ENCODE measurements around the gene MYO7A.

MYO7A gene

DNA sequence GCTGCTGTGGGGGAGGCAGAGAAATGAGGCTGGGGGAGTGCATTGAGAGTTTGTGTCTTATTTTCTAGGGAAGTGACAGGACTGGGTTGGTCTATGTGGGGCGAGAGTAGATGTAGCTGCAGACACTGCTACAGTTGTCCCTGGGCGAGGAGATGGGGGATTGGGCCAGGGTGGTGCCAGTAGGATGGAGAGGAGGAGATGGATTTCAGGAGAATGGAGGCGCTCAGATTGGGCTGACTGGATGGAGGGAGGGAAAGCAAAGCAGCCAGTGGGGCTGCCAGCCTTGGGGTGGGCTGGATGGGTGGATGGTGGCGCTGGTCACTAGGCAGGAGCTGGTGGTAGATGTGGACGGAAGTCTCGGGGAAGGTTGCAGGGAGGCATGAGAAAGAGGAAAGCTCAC, 16.1 kb upstream of the MYO7A start:
- no peak for DNase-seq (ENCODE audit: low spot score)

DNA sequence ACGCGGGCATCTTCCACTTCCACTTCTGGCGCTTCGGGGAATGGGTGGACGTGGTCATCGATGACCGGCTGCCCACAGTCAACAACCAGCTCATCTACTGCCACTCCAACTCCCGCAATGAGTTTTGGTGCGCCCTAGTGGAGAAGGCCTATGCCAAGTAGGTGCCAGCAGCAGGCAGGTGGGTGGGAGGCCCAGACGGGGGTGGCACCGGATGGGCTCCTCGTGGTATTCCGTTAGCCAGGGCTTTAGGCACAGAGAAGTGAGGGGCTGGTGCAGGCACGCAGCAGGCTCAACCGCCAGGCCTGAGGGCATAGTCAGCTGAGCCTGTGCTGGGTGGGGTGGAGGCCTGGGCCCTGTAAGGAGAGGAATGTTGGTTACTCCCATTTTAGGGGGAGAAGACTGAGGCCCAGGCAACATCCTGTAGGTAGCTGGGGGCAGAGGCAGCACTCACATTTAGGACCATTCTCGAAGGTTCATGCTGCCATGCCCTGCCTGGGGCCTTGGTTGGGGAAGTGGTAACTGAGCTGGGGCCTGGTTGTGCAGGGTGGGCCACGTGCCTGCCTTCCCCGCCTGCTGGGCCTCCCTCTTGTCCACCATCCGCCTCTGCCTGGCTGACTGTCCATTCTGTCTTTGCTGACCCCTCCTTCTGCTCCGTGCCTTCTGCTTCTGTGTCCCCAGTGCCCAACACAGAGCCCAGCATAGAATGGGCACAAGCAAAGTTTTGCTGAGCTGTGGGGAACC, 15.2 kb upstream of the MYO7A start:
- no peak for DNase-seq (ENCODE audit: low spot score)

DNA sequence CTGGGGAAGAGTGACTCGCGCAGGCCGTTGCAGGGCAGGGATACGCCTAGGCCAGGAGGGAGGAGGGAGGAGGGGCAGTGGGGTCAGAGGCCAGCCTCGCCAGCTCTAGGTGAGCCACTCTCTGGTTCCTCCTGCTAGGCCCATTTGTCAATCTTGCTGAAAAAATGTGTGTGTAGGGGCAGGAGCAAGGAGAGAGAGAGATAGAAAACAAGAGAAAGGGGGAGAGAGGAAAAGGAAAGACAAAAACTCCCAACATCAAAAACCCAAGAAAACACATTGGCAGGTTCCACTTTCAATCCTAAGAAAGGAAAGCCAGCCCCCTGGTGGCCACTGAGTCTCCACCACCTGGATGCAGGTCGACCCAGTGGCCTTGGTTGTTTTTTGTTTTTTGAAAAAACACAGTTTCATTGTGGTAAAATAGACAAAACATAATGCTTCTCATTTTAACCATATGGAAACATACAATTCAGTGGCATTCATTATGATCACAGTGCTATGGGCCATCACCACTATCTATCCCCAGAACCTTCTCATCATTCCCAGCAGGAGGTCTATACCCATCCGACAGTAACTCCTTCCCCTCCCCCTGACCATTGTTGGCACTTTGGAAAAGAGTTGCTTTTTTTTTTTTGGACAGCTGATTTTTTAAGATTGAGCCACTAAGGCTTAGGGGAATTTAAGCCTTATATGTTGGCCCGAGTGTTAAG, 14.5 kb upstream of the MYO7A start:
- DNase-seq (ENCODE audit: low spot score) = no peak

DNA sequence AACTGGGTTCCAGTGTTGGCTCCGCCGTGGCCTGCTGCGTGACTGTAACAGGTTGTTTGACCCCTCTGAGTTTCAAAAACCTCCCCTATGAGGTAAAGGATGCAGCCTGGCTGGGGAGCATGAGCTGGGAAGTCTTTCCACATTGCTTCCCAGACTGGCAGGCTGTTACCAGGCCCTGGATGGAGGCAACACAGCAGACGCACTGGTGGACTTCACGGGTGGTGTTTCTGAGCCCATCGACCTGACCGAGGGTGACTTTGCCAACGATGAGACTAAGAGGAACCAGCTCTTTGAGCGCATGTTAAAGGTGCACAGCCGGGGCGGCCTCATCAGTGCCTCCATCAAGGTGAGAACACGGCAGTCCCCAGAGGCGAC, 14.0 kb upstream of the MYO7A start:
- DNase-seq (ENCODE audit: low spot score) = no peak

DNA sequence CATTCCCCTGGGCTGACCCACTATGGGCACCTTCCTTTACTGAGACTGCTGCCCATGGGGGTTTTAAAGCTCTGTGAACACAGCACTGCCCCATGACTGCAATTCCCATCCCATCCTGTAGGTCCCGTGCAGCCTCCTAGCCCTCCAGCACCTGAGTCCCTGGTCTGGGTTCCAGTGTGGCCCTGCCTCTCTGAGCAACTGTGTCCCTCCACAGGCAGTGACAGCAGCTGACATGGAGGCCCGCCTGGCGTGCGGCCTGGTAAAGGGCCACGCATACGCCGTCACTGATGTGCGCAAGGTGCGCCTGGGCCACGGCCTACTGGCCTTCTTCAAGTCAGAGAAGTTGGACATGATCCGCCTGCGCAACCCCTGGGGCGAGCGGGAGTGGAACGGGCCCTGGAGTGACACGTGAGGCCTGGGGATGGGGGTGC, 12.8 kb upstream of the MYO7A start:
- no peak for DNase-seq (ENCODE audit: low spot score)

DNA sequence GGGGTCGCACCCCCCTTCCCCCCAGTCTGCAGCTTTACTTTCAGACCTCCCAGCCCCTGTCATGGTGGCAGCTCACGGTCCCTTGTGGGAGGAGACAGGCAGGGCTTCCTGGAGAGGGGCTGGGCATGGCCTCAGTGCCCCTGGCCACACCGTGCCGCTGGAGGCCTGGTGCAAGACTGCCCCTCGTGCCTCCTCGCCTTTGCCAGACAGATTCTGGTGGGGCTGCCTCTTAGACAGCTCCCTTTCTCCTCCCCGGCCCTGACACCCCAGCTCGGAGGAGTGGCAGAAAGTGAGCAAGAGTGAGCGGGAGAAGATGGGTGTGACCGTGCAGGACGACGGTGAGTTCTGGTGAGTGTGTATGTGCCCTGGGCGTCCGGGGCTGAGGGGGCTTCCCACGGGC, 12.1 kb upstream of the MYO7A start:
- DNase-seq (ENCODE audit: low spot score) = no peak

DNA sequence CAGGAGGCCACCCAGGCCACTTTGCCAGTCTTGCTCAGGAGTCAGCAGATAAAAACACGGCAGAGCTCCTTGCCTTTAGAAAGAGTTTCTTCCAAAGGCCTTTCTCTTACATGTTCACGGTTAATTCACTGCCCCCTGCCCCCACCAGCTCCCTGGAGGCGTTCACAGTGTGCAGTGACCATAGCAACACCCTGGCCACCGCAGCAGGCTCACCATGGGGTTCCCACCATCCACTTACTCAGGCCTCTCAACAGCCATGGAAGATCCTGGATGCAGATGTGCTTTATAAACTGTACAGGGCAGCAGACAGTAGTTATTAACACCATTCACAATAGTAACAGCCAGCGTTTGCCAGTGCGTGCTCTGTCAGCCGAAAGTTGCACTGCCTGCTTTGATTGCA, 10.6 kb upstream of the MYO7A start:
- no peak for DNase-seq (ENCODE audit: low spot score)

DNA sequence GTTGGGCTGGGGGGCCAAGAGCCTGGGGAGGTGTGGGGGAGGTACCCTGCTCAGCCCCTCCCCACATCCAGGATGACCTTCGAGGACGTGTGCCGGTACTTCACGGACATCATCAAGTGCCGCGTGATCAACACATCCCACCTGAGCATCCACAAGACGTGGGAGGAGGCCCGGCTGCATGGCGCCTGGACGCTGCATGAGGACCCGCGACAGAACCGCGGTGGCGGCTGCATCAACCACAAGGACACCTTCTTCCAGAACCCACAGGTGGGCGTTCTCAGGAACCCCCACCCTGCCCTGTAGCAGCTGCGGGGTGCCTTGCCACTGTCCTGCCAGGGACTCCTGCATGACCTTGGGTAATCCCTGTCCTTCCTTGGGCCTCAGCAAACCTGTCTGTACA, 10.0 kb upstream of the MYO7A start:
- no peak for DNase-seq (ENCODE audit: low spot score)

DNA sequence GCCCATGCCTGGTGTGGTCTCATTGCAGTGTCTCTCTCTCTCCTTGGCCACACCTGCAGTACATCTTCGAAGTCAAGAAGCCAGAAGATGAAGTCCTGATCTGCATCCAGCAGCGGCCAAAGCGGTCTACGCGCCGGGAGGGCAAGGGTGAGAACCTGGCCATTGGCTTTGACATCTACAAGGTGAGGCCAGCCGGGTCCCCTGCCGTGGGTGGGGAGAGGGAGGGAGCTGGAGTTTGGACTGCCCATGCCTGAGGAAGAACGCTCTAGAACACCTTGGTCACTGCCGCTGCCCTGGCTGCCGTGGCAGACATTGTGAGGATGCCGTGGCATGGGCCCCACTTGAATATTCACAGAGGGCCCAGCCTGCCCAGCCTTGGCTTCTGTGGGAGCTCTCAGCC, 9.1 kb upstream of the MYO7A start:
- no peak for DNase-seq (ENCODE audit: low spot score)

DNA sequence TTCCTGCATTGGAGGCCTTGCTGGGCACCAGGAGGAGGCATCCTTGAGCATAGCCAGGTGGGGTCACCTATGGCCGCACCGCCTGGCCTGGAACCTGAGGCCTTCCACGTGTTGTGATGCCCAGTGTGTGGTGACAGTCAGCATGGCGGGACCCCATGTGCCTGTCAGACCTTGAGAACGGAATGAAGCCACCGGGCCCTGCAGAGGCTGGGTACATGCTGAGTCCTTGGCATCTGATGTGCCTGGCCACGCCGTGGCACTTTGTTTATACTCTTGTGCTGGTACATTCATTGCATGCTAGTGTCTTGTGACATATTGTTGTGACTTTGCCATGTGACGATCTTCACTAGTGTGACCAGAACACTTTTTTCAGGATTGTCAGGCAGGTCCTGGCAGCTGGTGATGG, 8.5 kb upstream of the MYO7A start:
- DNase-seq (ENCODE audit: low spot score) = no peak

DNA sequence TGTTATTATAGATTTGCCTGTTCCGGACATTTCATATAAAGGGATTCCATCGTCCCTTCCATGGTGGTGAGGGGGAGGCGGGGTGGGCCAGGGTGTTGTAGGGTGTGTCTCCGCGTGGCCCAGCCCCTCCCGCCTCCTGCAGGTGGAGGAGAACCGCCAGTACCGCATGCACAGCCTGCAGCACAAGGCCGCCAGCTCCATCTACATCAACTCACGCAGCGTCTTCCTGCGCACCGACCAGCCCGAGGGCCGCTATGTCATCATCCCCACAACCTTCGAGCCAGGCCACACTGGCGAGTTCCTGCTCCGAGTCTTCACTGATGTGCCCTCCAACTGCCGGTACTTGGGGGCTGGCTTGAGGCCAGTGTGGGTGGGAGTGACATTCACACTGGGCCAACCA, 7.5 kb upstream of the MYO7A start:
- no peak for DNase-seq (ENCODE audit: low spot score)

DNA sequence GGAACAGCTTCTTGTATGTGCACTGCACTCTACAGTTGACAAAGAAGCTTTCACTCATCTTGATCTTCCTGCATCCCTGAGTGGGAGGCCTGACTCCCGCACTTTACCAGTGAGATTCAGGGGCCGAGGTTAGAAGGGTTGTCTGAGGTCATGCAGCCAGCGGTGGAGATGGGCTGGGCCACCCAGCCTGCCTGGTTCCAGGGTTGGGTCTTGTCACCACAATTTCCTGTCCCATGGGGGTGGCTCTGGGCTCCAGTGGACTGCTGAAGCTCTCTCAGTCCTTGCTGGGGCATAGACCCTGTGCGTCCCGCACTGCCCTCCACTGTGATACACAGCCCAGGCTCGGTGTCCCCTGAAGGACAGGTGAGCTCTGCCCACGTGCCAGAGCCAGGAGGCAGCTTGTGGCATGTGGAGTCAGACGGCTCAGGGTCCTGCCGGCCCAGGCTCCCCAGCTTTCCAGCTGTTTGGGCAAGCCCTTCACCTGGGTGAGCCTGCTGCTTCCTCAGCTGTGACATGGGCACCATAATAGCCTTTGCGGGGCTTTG, 6.9 kb upstream of the MYO7A start:
- no peak for DNase-seq (ENCODE audit: low spot score)

DNA sequence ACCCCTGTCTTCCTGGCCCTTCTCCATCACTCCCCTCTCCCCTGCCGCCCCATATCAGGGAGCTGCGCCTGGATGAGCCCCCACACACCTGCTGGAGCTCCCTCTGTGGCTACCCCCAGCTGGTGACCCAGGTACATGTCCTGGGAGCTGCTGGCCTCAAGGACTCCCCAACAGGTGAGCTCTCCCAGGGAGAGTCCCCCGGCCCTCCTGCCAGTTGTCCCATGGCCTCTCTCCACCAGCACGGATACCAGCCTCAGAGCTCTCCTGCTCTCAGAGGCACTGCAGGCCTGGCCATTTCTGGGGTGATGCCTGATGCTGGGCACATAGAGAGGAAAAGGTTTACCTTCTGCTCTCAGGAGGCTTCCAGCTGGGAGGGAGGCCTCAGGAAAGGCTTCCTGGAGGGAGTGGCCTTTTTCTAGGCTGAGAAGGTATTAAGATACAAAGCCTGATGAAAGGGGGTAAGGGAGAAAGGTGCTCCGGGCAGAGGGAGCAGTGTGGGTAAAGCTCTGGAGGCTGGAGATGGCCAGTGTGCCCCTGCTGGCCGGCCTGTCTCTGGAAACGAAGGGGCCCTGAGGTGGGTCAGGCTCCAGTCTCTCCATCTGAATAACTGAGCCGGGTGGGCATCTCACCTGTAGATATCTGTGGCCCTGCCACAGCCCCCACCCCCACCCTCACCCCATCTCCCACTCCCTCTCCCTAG, 6.0 kb upstream of the MYO7A start:
- DNase-seq (ENCODE audit: low spot score) = no peak

DNA sequence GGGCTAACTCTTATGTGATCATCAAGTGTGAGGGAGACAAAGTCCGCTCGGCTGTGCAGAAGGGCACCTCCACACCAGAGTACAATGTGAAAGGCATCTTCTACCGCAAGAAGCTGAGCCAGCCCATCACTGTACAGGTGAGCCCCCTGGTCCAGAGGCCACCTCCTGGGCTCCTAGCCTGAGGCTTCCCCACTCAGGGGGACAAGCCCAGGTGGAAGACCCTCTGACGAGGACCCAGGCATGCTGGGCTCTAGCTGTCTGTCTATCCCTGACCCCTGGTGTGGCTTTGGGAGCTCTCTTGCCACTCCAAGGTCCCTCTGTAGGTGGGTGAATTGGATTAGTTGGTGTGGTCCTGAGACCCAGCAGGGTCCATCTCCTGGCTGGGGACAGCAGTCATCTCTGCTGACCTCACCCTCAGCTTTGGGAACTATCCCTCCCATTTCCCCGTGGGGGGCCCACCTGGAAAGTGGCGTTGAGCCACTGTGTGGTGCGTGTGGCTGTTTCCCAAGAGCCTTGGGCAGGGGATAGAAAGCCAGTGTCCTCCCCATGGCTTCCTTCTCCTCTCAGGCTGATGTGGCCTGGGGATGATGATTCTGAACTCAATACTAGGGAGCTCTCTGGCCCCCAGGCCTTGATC, 5.4 kb upstream of the MYO7A start:
- DNase-seq (ENCODE audit: low spot score) = no peak

DNA sequence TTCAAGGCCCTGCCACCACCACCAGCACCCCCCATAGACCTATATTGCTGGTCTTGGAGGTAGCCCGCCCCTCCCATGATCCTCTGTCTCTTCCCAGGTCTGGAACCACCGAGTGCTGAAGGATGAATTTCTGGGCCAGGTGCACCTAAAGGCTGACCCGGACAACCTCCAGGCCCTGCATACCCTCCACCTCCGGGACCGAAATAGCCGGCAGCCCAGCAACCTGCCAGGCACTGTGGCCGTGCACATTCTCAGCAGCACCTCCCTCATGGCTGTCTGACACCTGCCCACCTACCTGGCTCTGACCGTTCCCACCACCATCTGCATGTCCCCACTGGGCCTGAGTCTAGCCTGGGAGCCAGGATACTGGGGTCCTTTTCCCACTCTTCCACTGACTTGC, 4.5 kb upstream of the MYO7A start:
- DNase-seq (ENCODE audit: low spot score) = no peak

DNA sequence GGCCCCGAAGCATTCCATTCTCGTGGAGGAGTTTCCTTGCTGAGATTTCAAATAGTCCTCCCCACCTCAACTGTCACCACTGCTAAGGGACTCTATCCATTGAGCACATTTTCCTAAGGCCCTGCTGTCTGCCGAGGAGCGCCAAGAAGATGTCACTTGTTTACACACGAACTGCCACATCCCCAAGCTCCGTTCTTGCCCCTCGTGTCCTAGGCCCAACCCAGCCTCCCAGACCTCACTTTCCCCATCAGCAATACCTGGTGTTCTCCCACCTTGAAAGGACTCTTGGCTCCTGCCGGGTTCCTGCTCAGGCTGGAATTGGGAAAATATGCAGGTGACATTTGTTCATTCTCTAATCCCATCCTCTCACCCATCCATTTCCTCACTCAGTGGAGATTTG, 4.0 kb upstream of the MYO7A start:
- no peak for DNase-seq (ENCODE audit: low spot score)

DNA sequence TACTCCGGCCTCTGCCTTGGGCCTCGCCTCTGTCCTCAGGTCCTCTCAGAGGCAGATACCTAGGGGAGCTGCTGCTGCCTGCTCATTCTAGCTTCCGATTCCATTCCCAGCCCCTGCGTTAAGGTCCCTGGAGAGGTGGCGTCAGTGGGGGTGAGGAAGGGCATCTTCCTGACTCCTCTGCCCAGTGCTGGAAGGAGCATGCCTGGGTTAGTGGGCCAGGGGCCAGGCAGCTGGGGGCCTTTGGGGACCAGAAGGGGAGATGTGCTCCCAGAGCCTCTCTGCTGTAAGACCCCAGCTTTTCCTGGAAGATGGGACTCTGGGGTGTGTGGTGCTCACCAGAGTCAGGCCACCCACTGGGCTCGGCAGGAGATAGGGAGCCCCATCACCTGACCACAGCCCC, 3.6 kb upstream of the MYO7A start:
- DNase-seq (ENCODE audit: low spot score) = no peak

DNA sequence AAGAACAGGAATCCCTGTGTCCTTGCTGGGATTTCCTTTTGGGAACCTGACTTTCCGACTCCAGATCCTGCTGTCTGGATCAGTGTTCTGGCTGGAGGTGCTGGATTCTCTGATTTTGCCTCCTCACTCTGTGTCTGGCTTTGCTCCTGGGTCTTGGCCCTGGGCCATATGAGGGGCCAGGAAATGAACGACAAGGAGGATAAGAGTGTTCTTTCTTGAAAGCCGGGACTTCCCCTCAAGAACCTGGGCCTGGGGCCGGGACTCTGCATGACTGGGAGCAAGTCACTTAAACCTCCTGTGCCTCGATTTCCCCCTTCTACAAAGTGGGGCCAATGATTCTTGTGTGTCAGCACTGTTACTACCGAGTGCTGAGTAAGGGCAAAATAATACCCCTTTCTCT, 2.9 kb upstream of the MYO7A start:
- DNase-seq (ENCODE audit: low spot score) = no peak

DNA sequence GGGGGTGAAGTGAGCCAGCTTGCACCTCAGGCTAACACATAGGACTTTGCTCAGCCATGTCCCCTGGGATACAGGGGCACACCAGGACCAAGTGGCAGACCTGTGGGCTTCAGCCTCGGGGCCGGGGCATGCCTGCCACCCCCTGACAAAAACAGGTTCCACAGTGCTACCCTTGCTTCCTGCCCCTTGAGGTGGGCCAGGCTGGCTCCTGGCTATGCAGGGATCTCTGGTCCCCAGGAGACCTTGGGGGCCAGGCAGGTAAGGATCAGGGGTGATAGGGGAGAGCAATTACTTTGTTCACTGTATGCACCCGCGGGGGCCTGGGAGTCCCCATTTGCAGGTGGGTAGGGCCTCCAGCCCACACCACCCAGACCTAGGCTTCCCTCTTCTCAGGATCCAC, 2.4 kb upstream of the MYO7A start:
- DNase-seq (ENCODE audit: low spot score) = no peak

DNA sequence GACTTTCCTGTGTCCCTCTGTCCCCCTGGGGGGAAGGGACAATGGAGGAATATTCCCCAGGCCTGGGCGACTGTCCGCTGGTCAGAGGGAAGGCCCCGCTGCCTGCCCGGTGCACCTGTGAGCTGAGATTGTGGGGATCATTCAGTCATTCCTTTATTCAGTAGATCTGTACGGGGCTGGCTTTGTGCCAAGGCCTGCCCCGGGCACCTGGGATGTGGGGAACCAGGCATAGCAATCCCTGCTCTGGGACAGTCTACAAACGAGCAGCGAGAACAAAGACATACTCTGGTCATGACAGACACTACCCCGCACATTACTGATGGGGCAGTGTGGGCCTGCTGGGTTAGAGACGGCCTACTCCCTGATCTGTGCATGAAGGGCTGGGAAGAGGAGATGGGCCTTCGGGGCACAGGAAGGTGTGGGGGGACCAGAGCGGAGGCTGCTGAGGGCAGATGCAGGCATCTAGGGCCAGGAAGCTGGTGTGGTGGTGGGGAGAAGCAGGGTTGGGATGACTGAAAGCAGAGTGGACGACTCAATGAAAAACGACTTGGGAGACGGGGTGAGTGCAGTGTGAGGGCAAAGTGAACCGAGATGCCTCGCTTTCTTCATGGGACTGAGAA, 1.8 kb upstream of the MYO7A start:
- no peak for DNase-seq (ENCODE audit: low spot score)

DNA sequence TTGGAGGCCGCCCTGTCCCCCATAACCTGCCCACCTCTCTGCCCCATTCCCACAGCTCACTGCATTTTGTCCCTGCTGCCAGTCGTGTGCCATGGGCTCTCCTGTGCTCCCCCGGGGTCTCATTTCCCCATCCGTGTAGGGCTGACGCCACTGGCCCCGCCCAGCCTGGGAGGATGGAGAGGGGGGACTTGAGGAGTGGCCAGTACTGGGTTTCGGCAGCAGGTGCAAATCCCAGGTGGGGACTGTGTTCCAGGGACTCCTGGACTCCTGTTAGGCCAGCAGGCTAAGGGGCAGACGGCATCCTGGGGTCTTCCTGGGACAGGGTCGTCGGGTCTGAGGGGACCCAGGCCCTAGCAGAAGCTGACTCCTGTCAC, 1.2 kb upstream of the MYO7A start:
- DNase-seq (ENCODE audit: low spot score) = no peak

DNA sequence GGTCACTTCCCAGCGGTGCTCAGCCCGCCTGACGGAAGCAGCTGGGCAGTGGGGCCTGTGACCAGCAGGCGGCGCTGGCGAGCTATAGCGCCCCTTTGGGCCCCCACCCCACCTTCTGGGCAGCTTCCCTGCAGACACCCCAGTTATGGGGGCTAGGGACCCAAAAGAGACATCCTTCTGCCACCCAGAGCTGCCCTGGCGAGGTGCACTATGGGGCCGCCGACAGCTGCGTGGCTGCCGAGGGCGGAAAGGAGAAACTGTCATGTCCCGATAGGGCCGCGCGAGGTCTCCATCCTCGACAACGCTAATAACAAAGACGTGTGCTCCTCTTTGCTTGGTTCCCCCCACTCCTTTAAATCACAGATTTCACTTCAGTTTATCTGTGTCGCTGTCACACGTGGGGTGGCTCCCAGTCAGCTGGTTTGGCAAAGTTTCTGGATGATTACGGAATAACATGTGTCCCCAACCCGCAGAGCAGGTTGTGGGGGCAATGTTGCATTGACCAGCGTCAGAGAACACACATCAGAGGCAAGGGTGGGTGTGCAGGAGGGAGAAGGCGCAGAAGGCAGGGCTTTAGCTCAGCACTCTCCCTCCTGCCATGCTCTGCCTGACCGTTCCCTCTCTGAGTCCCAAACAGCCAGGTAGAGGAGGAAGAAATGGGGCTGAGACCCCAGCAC, 673 bp upstream of the MYO7A start:
- peak; percentile 75 for DNase-seq (ENCODE audit: low spot score)

Measured in left forelimb (tissue), 1 donor.